ENCODE measurements around the gene CRYM.
"Not testable (repeated sequence)": the region's sequence is repeated elsewhere in the genome, so short reads cannot be mapped to it uniquely, and the experiment has no call there.

The CRYM gene

GRCh38 chr16:21257284-21257683 lies 20.8 kb downstream of the CRYM start:
- no peak for DNase-seq (ENCODE audit: low spot score)
- in situ Hi-C loops (cut with MboI; ENCODE audit: low pct_unique_long_range_greater_than_20kb, low sequenced_read_pairs, unreplicated experiment), result no loop called here
- no peak for TF ChIP-seq CTCF (IDR thresholded peaks at IDR 0.05; ENCODE audit: extremely low read depth, insufficient read depth, missing control alignments)

- in situ Hi-C loops (cut with MboI; ENCODE audit: low pct_unique_long_range_greater_than_20kb, low sequenced_read_pairs, unreplicated experiment), result no loop called here
- TF ChIP-seq CTCF (IDR thresholded peaks at IDR 0.05; ENCODE audit: extremely low read depth, insufficient read depth, missing control alignments), result no peak
- no peak for DNase-seq (ENCODE audit: low spot score)
These were observed 21.5 kb downstream of the CRYM start for GRCh38 chr16:21256636-21257035.

- in situ Hi-C loops (cut with MboI; ENCODE audit: low pct_unique_long_range_greater_than_20kb, low sequenced_read_pairs, unreplicated experiment), result no loop called here
- TF ChIP-seq CTCF (IDR thresholded peaks at IDR 0.05; ENCODE audit: extremely low read depth, insufficient read depth, missing control alignments), result no peak
- DNase-seq (ENCODE audit: low spot score), result no peak
These were observed 24.6 kb downstream of the CRYM start for GRCh38 chr16:21253470-21253869.

- in situ Hi-C loops (cut with MboI; ENCODE audit: low pct_unique_long_range_greater_than_20kb, low sequenced_read_pairs, unreplicated experiment), result no loop called here
- no peak for TF ChIP-seq CTCF (IDR thresholded peaks at IDR 0.05; ENCODE audit: extremely low read depth, insufficient read depth, missing control alignments)
- no peak for DNase-seq (ENCODE audit: low spot score)
These were observed 27.8 kb downstream of the CRYM start for GRCh38 chr16:21250072-21250923.

- DNase-seq (ENCODE audit: low spot score); in situ Hi-C loops (cut with MboI; ENCODE audit: low pct_unique_long_range_greater_than_20kb, low sequenced_read_pairs, unreplicated experiment): not testable (repeated sequence)
These were observed 29.9 kb downstream of the CRYM start for GRCh38 chr16:21248179-21248578.

GRCh38 chr16:21244518-21245215 lies 33.4 kb downstream of the CRYM start:
- DNase-seq (ENCODE audit: low spot score), result no peak
- in situ Hi-C loops (cut with MboI; ENCODE audit: low pct_unique_long_range_greater_than_20kb, low sequenced_read_pairs, unreplicated experiment), result no loop called here
- TF ChIP-seq CTCF (IDR thresholded peaks at IDR 0.05; ENCODE audit: extremely low read depth, insufficient read depth, missing control alignments), result no peak

- no peak for TF ChIP-seq CTCF (IDR thresholded peaks at IDR 0.05; ENCODE audit: extremely low read depth, insufficient read depth, missing control alignments)
- no peak for DNase-seq (ENCODE audit: low spot score)
- in situ Hi-C loops (cut with MboI; ENCODE audit: low pct_unique_long_range_greater_than_20kb, low sequenced_read_pairs, unreplicated experiment), result no loop called here
These were observed 35.3 kb downstream of the CRYM start for GRCh38 chr16:21242756-21243155.

All from GM13977 (cell line).